Brain pericyte (primary cell): Measurements from ENCODE around the gene MCUR1.
"Not testable (repeated sequence)": the region's sequence is repeated elsewhere in the genome, so short reads cannot be mapped to it uniquely, and the experiment has no call there.

ENCODE experiments used
- DNase-seq: peaks from one replicate; pipeline ENCODE4 v3.0.0-alpha.2; 2012; ENCODE audit warnings: low read depth, low spot score

Gene MCUR1

GRCh38 chr6:13814176-13814937, at the start of gene MCUR1:
Gene MCUR1, minus strand, starts transcription at chr6:13814557. Its CDS starts 128 bp downstream, at chr6:13814429.
- peak; percentile 38 for DNase-seq

- no peak for DNase-seq
Observed at GRCh38 chr6:13863699-13864155, 49.4 kb upstream of the MCUR1 start.

- not testable (repeated sequence) for DNase-seq
Observed at GRCh38 chr6:13860556-13861185, 46.3 kb upstream of the MCUR1 start.

- DNase-seq: no peak
Observed at GRCh38 chr6:13859871-13860555, 45.7 kb upstream of the MCUR1 start.

- no peak for DNase-seq
Observed at GRCh38 chr6:13854716-13855250, 40.4 kb upstream of the MCUR1 start.

GRCh38 chr6:13853871-13854270, 39.5 kb upstream of the MCUR1 start:
- no peak for DNase-seq

GRCh38 chr6:13851803-13852202, 37.4 kb upstream of the MCUR1 start:
- no peak for DNase-seq

- no peak for DNase-seq
Observed at GRCh38 chr6:13851330-13851729, 37.0 kb upstream of the MCUR1 start.

- DNase-seq: not testable (repeated sequence)
Observed at GRCh38 chr6:13850690-13851089, 36.3 kb upstream of the MCUR1 start.

GRCh38 chr6:13848522-13849150, 34.3 kb upstream of the MCUR1 start:
- DNase-seq: no peak

- no peak for DNase-seq
Observed at GRCh38 chr6:13847326-13848050, 33.1 kb upstream of the MCUR1 start.

GRCh38 chr6:13846841-13847240, 32.5 kb upstream of the MCUR1 start:
- no peak for DNase-seq

- DNase-seq: no peak
Observed at GRCh38 chr6:13841936-13842335, 27.6 kb upstream of the MCUR1 start.

- no peak for DNase-seq
Observed at GRCh38 chr6:13838616-13839015, 24.3 kb upstream of the MCUR1 start.

GRCh38 chr6:13836170-13836569, 21.8 kb upstream of the MCUR1 start:
- DNase-seq: no peak

- DNase-seq: no peak
Observed at GRCh38 chr6:13834790-13835189, 20.4 kb upstream of the MCUR1 start.

GRCh38 chr6:13834018-13834417, 19.7 kb upstream of the MCUR1 start:
- DNase-seq: not testable (repeated sequence)

GRCh38 chr6:13832778-13833177, 18.4 kb upstream of the MCUR1 start:
- no peak for DNase-seq

GRCh38 chr6:13831615-13832014, 17.3 kb upstream of the MCUR1 start:
- DNase-seq: no peak

- DNase-seq: no peak
Observed at GRCh38 chr6:13830803-13831202, 16.4 kb upstream of the MCUR1 start.

GRCh38 chr6:13829419-13829818, 15.1 kb upstream of the MCUR1 start:
- DNase-seq: not testable (repeated sequence)
